Smooth muscle cell (in vitro differentiated cells): ENCODE results near the gene COA5. TPM values are rescaled to one million over a fixed set of nuclear protein-coding genes. Genes with fewer than 3 reads are reported as not detected.
"Not testable (repeated sequence)": the region's sequence is repeated elsewhere in the genome, so short reads cannot be mapped to it uniquely, and the experiment has no call there.

ENCODE experiments used
- DNase-seq: peaks from one replicate; lab custom pipeline; 2025; ENCODE audit not compliant: unreplicated experiment; lab: John Stamatoyannopoulos, UW
- H2AFZ ChIP-seq: fragments of 200-600 bp; sonication (generic); 2 replicates; pipeline ENCODE4 v1.6.0; 2016; ENCODE audit warnings: antibody characterized with exemption, low read depth, mild to moderate bottlenecking
- H3F3A ChIP-seq: fragments of 200-600 bp; sonication (generic); 2 replicates; pipeline ENCODE4 v1.6.0; 2017; ENCODE audit warnings: antibody characterized with exemption, low read depth
- H3K27ac ChIP-seq: fragments of 200-600 bp; sonication (generic); 2 replicates; pipeline ENCODE4 v1.5.1; 2016; ENCODE audit warnings: low read depth, mild to moderate bottlenecking
- H3K27me3 ChIP-seq: fragments of 200-600 bp; sonication (generic); 2 replicates; pipeline ENCODE4 v1.6.1; 2016; ENCODE audit warnings: low read depth, mild to moderate bottlenecking
- H3K36me3 ChIP-seq: fragments of 200-600 bp; sonication (generic); 2 replicates; pipeline ENCODE4 v1.5.1; 2016; ENCODE audit warnings: low read depth
- H3K4me1 ChIP-seq: fragments of 200-600 bp; sonication (generic); 2 replicates; pipeline ENCODE4 v1.5.1; 2016; ENCODE audit warnings: low read depth
- H3K4me2 ChIP-seq: fragments of 200-600 bp; sonication (generic); 2 replicates; pipeline ENCODE4 v1.6.0; 2016; ENCODE audit warnings: mild to moderate bottlenecking
- H3K4me3 ChIP-seq: fragments of 200-600 bp; sonication (generic); 2 replicates; pipeline ENCODE4 v1.5.1; 2016; ENCODE audit warnings: mild to moderate bottlenecking
- H3K79me2 ChIP-seq: fragments of 200-600 bp; sonication (generic); 2 replicates; pipeline ENCODE4 v1.6.0; 2016; ENCODE audit warnings: low read depth, mild to moderate bottlenecking
- H3K9ac ChIP-seq: fragments of 200-600 bp; sonication (generic); 2 replicates; pipeline ENCODE4 v1.6.0; 2016; ENCODE audit warnings: low read depth
- H3K9me3 ChIP-seq: fragments of 200-600 bp; sonication (generic); replicated peaks from 2 replicates; pipeline ENCODE4 v1.5.1; 2016; ENCODE audit warnings: low read depth
- H4K20me1 ChIP-seq: fragments of 200-600 bp; sonication (generic); 2 replicates; pipeline ENCODE4 v1.6.0; 2016; ENCODE audit warnings: low read depth
- CTCF ChIP-seq: fragments of 200-600 bp; sonication (generic); IDR thresholded peaks from 2 replicates; pipeline ENCODE4 v1.5.1; 2017; ENCODE audit warnings: borderline replicate concordance, mild to moderate bottlenecking, antibody characterized with exemption; ENCODE audit not compliant: insufficient read depth, poor library complexity, severe bottlenecking
- WGBS: methylation state at CpG from one replicate; pipeline ENCODE4 v1.1.7; 2016; ENCODE audit warnings: low lambda C conversion rate; 5-methylcytosine and 5-hydroxymethylcytosine counted together
- polyA plus RNA-seq: library from polyadenylated mRNA; unstranded; fragments of >200 nt; fragmentation: Nextera tagmentation; extraction: Ambion mirVana; gene quantifications from 2 replicates; pipeline ENCODE4 v1.2.1, GENCODE V29; 2016
- total RNA-seq: library from RNA; depleted of rRNA; stranded (reverse); fragments of >200 nt; gene quantifications from 2 replicates; pipeline ENCODE4 v1.2.3, GENCODE V29; 2014

The COA5 gene
- total and polyA plus RNA-seq, 2 experiments from 2014 or later = 20.1 to 27.8 TPM

GRCh38 chr2:98604547-98604946 lies 3.8 kb downstream of the COA5 start:
- peaks cover 10% of the 10 kb centered on the region for H3K4me1 ChIP-seq
- no peak overlapping the region for H3K4me3 ChIP-seq
- DNase-seq = no peak
- H4K20me1 ChIP-seq = peaks cover 11% of the 10 kb centered on the region
- H3K9me3 ChIP-seq = no peaks in the 10 kb centered on the region
- H3K36me3 ChIP-seq = peaks cover 11% of the 10 kb centered on the region
- peaks cover 33% of the 10 kb centered on the region for H3K79me2 ChIP-seq
- H2AFZ ChIP-seq = no peak overlapping the region
- WGBS = 90% methylated on average over 2 of the region's 2 CpGs
- H3K27ac ChIP-seq = no peak overlapping the region
- H3K9ac ChIP-seq = no peak overlapping the region
- no peaks in the 10 kb centered on the region for H3K27me3 ChIP-seq
- H3K4me2 ChIP-seq = no peak overlapping the region
- no peak for TF ChIP-seq CTCF
- H3F3A ChIP-seq = peaks cover 4% of the 10 kb centered on the region

- Histone ChIP-seq H3K36me3 (peaks cover 13% of the 10 kb centered on the region), H3K9ac (no peak overlapping the region), H3K79me2 (peaks cover 12% of the 10 kb centered on the region), H3K27me3 (no peaks in the 10 kb centered on the region), H3K4me2 (no peak overlapping the region), H2AFZ (no peak overlapping the region), H3K27ac (no peak overlapping the region), H3K4me1 (no peaks in the 10 kb centered on the region), H4K20me1 (peaks cover 11% of the 10 kb centered on the region), H3K9me3 (no peaks in the 10 kb centered on the region), H3K4me3 (no peak overlapping the region), H3F3A (peaks cover 4% of the 10 kb centered on the region)
- DNase-seq = no peak
- peak; percentile 42 for TF ChIP-seq CTCF
- 72% methylated on average over 3 of the region's 3 CpGs for WGBS
Measured at GRCh38 chr2:98601532-98602132, 6.7 kb downstream of the COA5 start.

GRCh38 chr2:98598781-98599428 lies 9.4 kb downstream of the COA5 start:
- Histone ChIP-seq H3K4me3 (no peak overlapping the region), H3K4me1 (no peaks in the 10 kb centered on the region), H3K27me3 (no peaks in the 10 kb centered on the region), H3K4me2 (no peak overlapping the region), H4K20me1 (peaks cover 8% of the 10 kb centered on the region), H3K36me3 (peaks cover 13% of the 10 kb centered on the region), H3K79me2 (no peaks in the 10 kb centered on the region), H3K27ac (no peak overlapping the region), H3K9me3 (no peaks in the 10 kb centered on the region), H2AFZ (no peak overlapping the region), H3K9ac (no peak overlapping the region), H3F3A (peaks cover 4% of the 10 kb centered on the region)
- WGBS = 100% methylated on average over 1 of the region's 1 CpG
- no peak for DNase-seq
- no peak for TF ChIP-seq CTCF

- not testable (repeated sequence) for H3K4me3 ChIP-seq, H3K4me2 ChIP-seq, H4K20me1 ChIP-seq, H3F3A ChIP-seq, H3K4me1 ChIP-seq, H3K79me2 ChIP-seq, H3K9ac ChIP-seq, H3K9me3 ChIP-seq, H2AFZ ChIP-seq, DNase-seq, H3K36me3 ChIP-seq, H3K27ac ChIP-seq, H3K27me3 ChIP-seq
- over 99% methylated on average over 4 of the region's 4 CpGs for WGBS
Measured at GRCh38 chr2:98594665-98595064, 13.6 kb downstream of the COA5 start.
